HEK293 (cell line): ENCODE measurements around the gene CBX8.

Experiments
- CTCF ChIP-seq: fragments of 450-650 bp; formaldehyde crosslinking; IDR thresholded peaks from 2 replicates; pipeline ENCODE4 v1.5.1; 2016; ENCODE audit warnings: missing biosample characterization, missing genetic modification characterization
- HOXA7 ChIP-seq: sonication (generic); formaldehyde crosslinking; IDR thresholded peaks from 2 replicates; pipeline ENCODE4 v1.8.1; 2022; ENCODE audit warnings: missing genetic modification reagents, borderline replicate concordance
- MYNN ChIP-seq: fragments of 450-650 bp; formaldehyde crosslinking; IDR thresholded peaks from 2 replicates; pipeline ENCODE4 v1.5.1; 2016; ENCODE audit warnings: missing biosample characterization, missing genetic modification characterization, borderline replicate concordance
- TRIM28 ChIP-seq: IDR thresholded peaks from 2 replicates; pipeline ENCODE4 v1.6.1; 2011; ENCODE audit warnings: low read length, control low read depth, borderline replicate concordance
- YY1 ChIP-seq: fragments of 450-650 bp; formaldehyde crosslinking; IDR thresholded peaks from 2 replicates; pipeline ENCODE4 v1.5.1; 2018; ENCODE audit warnings: missing biosample characterization, missing genetic modification characterization
- ZBTB49 ChIP-seq: fragments of 450-650 bp; formaldehyde crosslinking; IDR thresholded peaks from 2 replicates; pipeline ENCODE4 v1.5.1; 2016; ENCODE audit warnings: missing biosample characterization, missing genetic modification characterization, low read depth
- ZFP37 ChIP-seq: fragments of 450-650 bp; formaldehyde crosslinking; IDR thresholded peaks from 2 replicates; pipeline ENCODE4 v1.5.1; 2016; ENCODE audit warnings: missing biosample characterization, missing genetic modification characterization
- ZNF114 ChIP-seq: fragments of 450-650 bp; formaldehyde crosslinking; IDR thresholded peaks from 2 replicates; pipeline ENCODE4 v1.5.0; 2017; ENCODE audit warnings: missing biosample characterization, missing genetic modification characterization
- ZNF121 ChIP-seq: fragments of 450-650 bp; formaldehyde crosslinking; IDR thresholded peaks from 2 replicates; pipeline ENCODE4 v1.5.1; 2016; ENCODE audit warnings: missing biosample characterization, missing genetic modification characterization
- ZNF561 ChIP-seq: fragments of 450-650 bp; IDR thresholded peaks from 2 replicates; pipeline ENCODE4 v1.5.1; 2018; ENCODE audit warnings: missing biosample characterization, missing genetic modification characterization, borderline replicate concordance
- TF ChIP-seq, protein P1 (sequence below): fragments of 450-650 bp; formaldehyde crosslinking; IDR thresholded peaks from 2 replicates; pipeline ENCODE4 v1.5.1; 2016; ENCODE audit warnings: missing biosample characterization, missing genetic modification characterization, low read depth
- TF ChIP-seq, protein P2 (sequence below): fragments of 450-650 bp; formaldehyde crosslinking; IDR thresholded peaks from 2 replicates; pipeline ENCODE4 v1.5.1; 2016; ENCODE audit warnings: missing biosample characterization, missing genetic modification characterization

DNA sequence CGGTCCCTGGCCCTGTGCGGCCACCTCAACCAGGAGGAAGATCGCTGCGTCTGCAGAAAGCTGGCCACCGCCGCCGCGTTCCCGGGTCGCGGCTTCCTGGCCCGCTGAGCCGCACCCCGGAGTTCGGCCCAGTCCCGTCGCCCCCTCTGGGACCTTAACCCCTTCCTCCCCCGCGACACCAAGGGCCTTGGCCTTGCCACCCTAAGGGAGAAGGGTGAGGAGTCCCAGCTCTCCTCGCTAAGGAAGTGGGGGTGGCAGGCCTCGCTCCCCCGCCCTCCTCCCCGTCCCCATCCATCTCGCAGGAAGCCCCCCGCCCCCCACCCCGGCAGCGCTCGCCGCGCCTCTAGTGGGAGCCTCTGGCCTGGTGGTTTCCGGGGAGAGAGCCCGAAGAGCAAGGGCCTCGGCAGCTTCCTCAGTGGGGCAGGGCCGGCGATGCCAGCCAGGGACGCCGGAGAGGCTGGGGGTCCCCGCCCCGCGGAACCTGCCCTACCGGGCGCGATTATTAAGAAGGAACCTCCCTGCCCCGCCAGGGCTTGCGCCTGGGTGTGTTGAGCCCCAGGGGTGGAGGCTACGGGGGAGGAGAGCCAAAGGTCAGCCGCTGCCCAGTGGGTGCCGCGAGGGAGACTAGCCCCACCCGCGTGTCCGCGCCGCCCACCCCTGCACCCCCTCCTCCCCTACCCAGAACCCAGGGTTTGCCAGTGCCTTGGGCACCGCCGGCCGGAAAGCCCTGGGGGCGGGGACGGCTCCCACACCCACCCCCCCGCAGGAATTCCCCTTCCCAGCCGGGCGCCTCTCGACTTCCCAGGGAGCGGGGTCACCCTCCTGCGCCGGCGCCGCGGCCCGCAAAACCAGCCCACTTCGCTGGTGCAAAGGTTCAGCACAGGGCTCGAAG lies 35.6 kb upstream of the CBX8 start:
- TF ChIP-seq CTCF (tag by site-specific recombination) (no peak), ZFP37 (tag by site-specific recombination) (no peak), HOXA7 (CRISPR knock-in tag) (no peak), ZNF561 (tag by site-specific recombination) (no peak), ZNF121 (tag by site-specific recombination) (no peak), YY1 (no peak), ZNF114 (tag by site-specific recombination) (no peak), ZBTB49 (no peak), MYNN (tag by site-specific recombination) (no peak), TRIM28 (no peak)
- TF ChIP-seq, protein P1, sequence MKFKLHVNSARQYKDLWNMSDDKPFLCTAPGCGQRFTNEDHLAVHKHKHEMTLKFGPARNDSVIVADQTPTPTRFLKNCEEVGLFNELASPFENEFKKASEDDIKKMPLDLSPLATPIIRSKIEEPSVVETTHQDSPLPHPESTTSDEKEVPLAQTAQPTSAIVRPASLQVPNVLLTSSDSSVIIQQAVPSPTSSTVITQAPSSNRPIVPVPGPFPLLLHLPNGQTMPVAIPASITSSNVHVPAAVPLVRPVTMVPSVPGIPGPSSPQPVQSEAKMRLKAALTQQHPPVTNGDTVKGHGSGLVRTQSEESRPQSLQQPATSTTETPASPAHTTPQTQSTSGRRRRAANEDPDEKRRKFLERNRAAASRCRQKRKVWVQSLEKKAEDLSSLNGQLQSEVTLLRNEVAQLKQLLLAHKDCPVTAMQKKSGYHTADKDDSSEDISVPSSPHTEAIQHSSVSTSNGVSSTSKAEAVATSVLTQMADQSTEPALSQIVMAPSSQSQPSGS (tag by site-specific recombination) = no peak
- TF ChIP-seq, protein P2, sequence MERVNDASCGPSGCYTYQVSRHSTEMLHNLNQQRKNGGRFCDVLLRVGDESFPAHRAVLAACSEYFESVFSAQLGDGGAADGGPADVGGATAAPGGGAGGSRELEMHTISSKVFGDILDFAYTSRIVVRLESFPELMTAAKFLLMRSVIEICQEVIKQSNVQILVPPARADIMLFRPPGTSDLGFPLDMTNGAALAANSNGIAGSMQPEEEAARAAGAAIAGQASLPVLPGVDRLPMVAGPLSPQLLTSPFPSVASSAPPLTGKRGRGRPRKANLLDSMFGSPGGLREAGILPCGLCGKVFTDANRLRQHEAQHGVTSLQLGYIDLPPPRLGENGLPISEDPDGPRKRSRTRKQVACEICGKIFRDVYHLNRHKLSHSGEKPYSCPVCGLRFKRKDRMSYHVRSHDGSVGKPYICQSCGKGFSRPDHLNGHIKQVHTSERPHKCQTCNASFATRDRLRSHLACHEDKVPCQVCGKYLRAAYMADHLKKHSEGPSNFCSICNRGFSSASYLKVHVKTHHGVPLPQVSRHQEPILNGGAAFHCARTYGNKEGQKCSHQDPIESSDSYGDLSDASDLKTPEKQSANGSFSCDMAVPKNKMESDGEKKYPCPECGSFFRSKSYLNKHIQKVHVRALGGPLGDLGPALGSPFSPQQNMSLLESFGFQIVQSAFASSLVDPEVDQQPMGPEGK (tag by site-specific recombination) = no peak
